GM19395 (cell line): ENCODE measurements around the gene CBLB.

ENCODE experiments used
- ATAC-seq: cut with Tn5 transposase; IDR thresholded peaks from one replicate; pipeline ENCODE4 v1.9.1; 2021; ENCODE audit warnings: mild to moderate bottlenecking, moderate library complexity; ENCODE audit not compliant: unreplicated experiment

CBLB gene

DNA sequence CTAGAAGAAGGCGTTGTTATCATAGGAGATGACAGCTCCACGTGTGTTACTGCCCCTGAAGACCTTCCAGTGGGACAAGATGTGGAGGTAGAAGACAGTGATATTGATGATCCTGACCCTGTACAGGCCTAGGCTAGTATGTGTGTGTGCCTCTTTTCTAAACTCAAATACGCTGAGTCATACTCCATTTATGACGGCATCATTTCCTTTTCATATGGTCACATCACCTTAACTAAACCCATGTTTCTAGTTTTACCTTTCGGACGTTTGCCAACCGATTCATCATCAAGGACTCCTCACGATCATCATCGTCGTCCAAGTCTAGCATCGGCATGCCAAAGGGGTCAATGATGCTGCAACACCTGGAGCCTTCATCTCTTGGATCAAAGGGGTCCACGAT, 149.0 kb downstream of the CBLB start:
- ATAC-seq: no peak

DNA sequence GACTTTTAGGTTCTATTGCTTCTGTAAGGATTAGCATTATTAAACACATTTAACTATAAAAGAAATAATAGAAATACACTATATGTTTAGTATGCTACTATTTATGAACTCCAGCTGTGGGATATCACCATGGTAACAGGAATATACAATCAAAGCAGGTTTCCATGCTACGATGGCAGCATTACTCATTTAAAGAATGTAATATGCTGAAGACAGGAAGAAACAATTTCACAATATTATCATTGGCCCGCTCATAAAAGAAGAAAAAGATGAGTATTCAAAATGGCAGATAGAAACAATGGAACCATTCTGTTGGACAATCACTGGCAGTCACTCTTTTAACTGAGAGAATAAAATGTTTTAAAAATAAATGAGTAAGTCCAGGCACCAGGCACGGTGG, 153.4 kb downstream of the CBLB start:
- no peak for ATAC-seq

DNA sequence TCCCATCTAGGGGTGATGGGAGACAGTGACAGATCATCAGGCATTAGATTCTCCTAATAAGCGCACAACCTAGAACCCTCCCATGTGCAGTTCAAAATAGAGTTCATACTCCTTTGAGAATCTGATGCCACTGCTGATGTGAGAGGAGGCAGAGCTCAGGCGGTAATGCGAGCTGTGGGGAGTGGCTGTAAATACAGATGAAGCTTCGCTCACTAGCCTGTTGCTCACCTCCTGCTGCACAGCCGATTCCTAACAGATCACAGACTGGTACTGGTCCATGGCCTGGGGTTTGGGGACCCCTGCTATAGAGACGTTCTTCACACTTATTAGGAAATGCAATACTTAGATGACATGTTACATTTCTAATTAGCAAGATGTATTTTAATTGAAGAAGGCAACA, 154.4 kb downstream of the CBLB start:
- no peak for ATAC-seq

DNA sequence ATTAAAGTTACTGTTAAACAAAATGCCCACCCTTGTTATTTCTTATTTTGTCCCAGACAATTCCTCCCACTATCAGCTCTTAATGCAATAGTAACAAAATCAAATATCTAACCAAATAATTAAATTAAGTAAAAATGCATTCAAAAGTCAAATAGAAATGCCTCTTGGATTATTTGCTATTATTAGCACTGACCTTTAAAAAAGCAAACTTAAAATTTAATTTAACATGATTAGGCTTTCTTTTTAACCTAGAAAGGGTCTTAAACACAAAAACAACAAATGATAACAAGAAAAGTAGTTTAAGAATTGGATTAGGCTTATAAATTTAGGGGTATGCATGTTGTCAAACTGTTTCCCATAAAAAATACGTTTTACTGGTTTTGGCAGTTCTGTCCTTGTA, 159.8 kb downstream of the CBLB start:
- no peak for ATAC-seq

DNA sequence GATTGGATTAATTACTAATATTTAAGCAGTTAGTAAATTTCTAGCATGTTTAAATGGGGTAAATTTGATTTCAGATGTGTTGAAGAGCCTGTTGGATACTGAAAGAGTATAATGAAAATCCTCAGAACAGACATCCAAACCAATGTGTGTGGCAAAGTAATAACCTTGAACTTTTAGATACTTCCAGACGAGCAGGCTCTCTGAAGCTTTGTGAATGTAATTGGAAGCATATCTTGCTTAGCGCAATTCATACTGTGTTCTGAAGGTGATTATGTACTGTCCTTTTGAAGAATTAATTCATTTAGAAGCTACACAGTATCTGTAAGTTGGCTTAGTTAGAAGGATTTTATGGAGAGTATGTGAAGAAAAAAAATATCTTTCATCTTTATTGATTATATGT, 161.8 kb downstream of the CBLB start:
- no peak for ATAC-seq

DNA sequence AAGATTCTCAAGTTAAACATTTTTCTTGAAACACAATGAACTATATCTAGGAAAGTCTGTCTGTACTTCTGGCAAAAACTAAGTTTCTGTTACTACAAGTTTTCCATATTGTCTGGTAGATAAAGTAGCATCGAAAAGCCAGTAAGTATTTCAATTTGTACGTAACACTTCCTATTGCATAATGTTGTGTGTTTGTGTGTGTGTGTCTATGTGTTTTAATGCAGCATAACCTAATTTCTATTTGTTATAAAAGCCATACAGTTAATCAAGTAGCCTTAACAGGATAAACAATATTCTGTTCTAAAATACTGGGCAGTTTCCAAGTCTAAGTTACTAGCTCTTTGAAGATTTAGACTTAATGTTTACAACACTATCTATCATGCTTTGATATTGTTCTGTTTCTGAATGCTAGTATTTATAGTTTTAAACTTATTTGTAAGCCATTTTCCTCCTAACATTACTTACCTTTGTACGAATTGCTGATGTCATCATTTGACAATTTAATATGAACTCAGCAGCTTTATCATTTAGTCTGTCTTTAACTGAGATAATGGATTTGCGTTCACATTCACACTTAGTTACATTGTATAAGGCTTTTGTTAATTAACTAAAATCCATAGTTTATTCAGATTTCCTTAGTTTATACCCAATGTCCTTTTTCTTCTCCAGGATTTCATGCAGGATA, 163.9 kb downstream of the CBLB start:
- ATAC-seq: no peak

DNA sequence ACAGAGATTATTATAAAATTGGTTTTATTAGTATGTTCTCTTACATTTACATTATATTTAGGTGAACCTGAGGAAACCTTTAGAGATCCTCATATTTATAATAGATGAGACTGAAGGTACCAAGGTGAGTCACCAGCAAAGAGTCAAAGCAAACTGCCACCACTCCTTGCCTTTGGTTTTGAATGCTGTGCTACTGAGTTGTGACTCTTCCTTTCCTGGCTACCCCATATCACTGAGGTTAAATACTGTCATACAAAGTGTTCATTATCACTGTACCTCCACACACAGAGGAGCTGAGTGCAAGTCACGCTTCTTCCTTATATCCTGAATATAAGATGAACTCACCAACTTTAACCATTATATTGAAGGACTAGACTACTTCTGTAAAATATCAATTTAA, 168.2 kb downstream of the CBLB start:
- ATAC-seq: no peak

DNA sequence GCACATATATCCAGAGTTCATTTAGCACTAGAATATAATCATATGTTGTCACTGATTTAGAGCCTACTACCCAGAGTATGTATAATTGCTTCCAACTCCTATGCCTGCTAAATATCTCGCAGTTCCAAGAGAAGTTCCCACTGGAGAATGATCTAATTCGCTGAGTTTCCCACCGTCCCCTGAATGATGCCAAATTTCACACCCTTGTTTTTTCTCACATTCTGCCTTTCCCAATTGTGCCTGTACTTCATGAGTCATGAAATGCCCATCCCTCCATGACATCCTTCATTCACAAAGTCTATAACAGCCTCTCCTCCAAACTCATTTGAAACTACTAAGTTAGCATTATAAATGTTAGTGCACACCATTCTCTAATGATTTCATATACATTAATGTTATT, 177.2 kb downstream of the CBLB start:
- no peak for ATAC-seq

DNA sequence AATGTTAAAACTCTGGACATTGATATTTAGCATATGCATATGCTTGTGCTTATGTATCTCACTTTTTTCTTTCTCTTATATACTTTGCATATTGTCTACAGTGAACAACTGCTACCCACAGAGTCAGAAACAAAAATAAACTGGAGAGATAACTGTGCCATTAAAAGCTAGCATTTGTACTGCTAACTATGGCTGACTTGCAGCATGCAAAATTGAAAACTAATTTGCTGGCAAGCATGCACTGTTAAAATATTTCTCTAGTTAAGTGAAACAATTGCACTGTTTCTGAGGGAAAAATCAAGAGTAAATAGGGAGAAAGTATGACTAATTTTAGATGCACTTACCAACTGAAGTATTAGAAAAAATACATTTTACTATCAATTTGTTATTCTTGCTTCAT, 177.8 kb downstream of the CBLB start:
- no peak for ATAC-seq

DNA sequence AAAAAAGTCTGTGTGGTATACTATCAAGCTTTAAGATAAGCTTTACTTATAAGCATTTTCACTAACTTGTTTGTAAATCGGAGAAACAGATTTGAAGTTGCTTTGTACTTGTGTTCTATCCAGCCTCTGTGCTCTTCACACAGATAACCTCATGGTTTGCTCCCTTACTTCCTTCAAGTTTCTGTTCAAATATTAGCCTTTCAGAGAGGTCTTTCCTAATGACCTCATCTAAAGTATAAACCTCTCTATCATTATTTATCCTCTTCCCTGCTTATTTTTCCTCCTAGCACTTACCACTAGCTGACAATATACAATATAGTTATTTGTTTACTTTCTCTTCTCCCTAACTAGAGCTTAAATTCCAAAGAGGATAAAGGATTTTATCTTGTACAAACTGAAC, 180.0 kb downstream of the CBLB start:
- ATAC-seq: no peak

DNA sequence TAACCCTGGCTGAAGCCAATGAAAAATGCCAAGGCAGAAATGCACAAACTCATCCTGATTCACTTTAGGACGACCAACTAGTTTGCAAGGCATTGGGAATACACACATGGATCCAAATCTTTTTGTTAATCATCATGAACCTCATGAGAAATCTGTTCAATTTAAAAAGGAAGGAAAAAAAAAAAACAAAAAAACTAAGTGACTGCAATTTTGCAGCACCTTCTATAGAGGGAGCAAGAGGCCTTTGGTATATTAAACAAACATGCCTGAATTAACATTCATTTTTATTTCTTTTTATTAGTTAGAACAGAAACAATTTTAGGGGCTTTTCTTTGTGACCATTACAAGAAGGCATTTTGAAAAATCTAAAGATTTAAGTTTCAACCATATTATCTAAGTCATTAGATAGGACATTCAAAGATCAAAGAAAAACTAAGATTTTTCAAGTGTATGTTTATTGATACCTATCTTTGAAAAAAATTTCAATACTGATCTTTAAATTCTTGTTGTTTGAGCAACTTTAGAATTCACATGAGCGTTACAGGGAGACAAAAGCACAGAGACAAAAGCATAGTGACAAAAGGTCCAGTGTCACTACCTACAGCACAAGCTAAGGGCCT, 182.4 kb downstream of the CBLB start:
- ATAC-seq: no peak

DNA sequence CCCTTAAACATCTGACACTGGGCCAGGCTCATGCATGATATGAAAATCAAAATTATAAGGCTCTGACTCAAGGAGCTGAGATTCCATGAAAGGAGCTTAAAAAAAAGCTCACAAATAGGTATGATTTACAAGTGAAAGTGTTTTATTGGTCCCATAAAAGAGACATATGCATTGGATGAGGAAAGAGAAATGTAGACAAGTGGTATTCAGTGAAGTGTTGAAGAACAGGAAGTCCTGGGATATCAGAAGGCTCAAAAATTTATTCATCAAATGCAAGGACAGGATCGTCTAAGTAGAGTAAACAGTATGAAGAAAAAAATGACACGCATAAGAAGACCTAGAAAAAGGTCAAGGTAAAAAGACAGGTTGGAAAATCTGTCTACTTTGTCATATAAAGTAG, 188.9 kb downstream of the CBLB start:
- ATAC-seq: no peak

DNA sequence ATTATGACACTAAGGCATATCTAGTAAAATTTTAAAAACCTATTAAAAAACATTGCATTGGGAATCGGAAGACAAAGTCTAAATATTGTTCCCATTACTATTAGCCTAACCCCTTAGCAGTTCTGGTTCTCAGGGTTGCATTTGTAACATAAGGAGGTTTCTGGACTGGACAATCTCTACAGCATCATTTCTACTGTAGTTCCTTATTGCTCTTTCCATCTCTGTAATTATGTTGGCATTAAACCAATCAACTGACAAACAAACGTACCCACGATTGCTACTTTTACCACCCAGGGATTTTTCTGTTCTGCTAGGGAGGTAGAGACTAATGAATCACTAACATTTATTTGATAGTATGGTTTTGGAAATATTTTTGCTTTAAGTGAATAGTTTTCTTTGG, 190.8 kb downstream of the CBLB start:
- ATAC-seq: no peak

DNA sequence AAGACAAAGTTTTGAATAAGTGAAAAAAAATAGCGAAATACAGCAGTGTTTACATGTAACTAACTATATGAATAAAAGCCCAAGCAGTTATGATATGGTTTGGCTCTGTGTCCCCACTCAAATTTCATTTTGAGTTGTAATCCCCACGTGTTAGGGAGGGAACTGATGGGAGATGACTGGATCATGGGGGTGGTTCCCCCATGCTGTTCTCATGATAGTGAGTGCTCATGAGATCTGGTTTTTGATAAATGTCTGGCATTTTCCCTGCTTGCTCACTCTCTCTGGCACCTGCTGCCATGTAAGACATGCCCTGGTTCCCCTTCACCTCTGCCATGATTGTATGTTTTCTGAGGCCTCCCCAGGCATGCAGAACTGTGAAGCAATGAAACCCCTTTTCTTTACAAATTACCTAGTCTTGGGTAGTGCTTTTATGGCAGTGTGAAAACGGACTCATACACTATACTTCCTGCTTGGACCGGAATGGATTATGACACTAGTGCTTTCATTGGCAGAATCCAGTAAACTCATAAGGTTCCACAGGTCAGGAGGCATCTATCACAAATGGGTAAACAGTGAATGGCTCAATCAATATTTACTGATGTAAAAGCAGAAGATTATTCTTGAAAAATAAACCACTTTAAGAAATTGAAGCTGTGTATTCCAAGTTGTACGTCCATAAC, 192.1 kb downstream of the CBLB start:
- no peak for ATAC-seq

DNA sequence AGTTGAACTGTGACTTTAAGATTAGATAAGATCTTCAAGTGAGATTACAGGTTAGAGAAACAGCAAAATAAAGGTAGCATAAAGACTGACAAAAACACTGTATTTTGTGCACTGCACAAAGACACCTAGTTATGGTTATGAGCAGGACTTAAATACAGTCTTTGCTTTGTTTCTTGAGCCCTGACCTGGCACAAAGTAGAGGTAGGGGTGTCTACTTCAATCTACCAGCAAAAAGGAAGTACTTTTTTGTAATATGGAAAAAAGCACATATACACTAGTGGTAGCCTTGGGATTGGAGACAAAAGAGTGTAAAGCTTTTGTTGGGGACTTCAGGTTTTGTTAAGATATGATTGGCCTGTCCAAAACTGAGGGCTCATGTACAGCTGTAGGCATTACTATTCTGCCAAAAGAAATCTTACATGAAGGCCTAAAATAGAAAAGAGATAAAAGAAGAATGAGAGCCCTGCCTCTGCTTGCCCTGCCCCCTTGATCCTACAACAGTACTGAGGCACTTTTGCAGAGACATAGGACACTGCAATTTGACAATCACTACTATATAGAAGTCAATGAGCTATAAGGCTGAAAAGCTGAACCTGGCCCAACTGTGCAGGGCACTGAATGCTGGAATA, 194.3 kb downstream of the CBLB start:
- ATAC-seq: no peak

DNA sequence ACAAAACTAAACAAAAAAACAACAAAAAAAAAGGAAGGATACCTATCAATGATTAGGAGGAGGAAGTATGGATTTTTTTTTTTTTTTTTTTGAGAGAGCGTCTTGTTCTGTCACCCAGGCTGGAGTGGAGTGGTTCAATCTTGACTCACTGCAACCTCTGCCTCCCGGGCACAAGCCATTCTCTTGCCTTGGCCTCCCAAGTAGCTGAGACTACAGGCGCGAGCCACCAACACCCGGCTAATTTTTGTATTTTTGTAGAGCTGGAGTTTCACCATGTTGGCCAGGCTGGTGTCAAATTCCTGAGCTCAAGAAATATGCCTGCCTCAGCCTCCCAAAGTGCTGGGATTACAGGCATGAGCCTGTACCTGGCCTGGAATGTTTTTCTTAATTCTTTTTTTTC, 195.8 kb downstream of the CBLB start:
- ATAC-seq: no peak

DNA sequence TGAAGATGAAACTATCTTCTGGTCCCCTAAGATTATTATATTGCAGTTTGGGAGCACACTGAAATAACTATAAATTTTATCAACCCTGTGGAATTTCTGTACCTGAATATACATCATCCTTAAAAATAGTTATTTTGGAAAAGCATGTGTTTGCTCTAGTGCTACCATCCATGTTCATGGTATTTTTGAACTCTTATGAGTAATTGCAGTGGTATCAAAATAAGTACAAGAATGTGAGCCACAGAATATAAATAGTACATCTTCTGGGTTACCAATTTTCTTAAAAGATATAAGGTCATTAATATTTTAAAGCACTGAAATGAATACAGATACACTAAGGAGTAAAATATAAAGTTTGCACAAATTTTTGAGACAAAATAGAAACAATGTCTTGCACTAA, 206.5 kb downstream of the CBLB start:
- ATAC-seq: no peak

DNA sequence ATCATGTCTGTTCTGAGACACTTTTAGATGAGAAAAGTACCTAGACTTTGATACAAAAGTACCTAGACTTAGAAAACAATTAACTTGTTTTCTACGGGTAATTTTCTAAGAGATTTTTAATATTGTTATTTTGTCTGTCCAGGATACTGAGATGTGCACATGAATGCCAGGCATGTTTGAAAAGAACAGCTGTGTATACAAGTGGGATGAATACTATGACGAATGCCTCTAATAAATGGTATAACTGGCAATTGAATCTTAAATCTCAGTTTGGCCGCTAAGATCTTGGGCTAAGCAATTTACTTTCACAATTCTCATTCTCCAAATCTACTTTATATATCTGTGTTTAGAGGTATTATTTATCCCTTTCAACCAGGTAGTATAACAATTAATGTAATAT, 207.4 kb downstream of the CBLB start:
- ATAC-seq: no peak

DNA sequence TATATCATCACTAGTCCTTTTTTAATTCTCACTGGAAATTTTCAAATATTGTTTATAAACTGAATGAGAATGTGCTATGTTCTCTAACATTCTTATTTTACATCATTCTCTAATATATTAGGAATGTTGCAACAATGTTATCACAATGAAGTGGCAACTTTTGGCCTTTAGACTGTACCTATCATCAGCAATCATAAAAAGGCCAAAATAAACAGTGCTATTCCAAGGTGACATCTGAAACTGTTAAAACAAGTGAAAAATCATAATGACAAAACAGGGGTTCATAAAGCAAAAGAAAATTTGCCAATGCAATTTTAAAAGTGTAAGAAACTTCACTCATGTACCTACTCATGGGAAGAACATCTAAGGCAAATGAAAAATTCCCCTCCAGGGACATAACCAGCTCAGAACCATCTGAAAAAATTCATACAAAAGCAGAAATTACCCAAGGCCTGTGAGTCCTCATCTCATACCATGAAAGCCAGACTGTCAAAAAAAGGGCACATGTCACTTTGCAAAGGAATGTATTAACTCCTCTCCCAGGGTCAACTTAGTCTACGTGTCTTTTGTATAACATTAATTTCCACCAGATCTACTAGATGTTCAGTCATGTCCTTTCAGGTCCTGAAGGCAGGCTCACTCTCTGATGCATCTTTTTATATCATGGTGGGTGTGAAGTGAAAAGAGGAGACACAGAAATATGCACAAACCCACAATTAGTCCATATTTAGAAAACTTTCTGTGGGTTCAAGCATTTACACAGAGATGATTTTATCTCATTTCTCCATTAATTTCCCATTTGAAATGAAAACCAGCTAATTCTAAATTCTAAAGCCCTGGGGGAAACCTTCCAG, 211.9 kb downstream of the CBLB start:
- no peak for ATAC-seq

DNA sequence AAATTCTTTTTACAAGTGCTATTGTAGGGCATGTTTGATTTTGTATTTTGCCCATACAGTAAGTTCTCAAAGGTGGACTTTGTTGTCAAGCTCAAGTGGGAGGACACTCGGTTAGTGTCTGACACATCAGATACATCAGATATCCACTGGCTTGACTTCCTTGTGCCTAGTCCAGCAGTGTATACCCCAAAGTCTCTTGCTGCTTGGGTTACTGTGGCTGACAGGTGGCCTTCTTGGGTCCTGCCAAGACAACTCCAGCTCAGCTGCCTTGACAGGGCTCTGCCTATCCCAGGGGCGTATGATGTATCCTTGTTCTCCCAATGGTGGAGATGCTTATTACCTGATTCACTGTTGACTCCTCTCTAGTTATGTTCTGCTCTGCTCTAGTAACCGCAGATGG, 214.9 kb downstream of the CBLB start:
- ATAC-seq: no peak

DNA sequence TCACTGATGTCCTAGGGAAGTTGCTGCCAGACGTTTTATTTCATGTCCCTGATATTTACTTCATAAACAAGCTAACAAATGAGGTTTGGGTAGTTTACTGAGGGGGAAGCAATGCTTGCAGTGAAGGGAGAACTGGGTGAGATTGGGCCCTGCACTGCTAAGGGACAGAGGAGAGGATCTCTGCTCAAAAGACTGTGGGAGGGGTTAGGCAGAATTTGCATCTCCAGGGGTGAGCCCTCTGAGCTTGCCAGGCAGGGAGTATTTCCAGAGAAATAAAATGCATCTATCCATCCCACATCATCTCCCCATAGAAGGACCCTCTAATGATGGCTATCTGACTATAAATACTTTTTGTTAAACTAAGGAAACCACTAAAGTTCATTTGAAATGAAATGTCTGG, 215.6 kb downstream of the CBLB start:
- ATAC-seq: no peak
